Ovary (tissue), 9 donors: Measurements from ENCODE around the gene BIRC7. TPM values are rescaled to one million over a fixed set of nuclear protein-coding genes. Genes with fewer than 3 reads are reported as not detected.

Experiments used
- DNase-seq, 5 donors: peaks; one replicate each; pipeline ENCODE4 v3.0.0-alpha.2; 2019 to 2020
- H3K27ac ChIP-seq, 2 donors: fragments of 200-600 bp; one replicate each; pipeline versions ENCODE4 v1.5.1 to v1.8.0; 2019 to 2022
- H3K27me3 ChIP-seq: fragments of 200-600 bp; one replicate; pipeline ENCODE4 v1.8.0; 2022
- H3K36me3 ChIP-seq: fragments of 200-600 bp; sonication (generic); one replicate; pipeline ENCODE4 v1.5.1; 2019
- H3K4me1 ChIP-seq: one replicate; pipeline ENCODE4 v1.8.1; 2013; ENCODE audit warnings: mild to moderate bottlenecking, moderate library complexity; ENCODE audit not compliant: insufficient read depth
- H3K4me3 ChIP-seq: fragments of 200-600 bp; sonication (generic); one replicate; pipeline ENCODE4 v1.5.1; 2017
- H3K9me3 ChIP-seq, 2 donors: fragments of 200-600 bp in 1 of 2; sonication (generic) in 1 of 2; one replicate each; pipeline versions ENCODE4 v1.5.1 to v1.8.1; 2013 to 2019; ENCODE audit warnings: mild to moderate bottlenecking in 1 of 2, moderate library complexity in 1 of 2
- CTCF ChIP-seq, 3 donors: fragments of 450-650 bp in 2 of 3; fragments of 200-600 bp in 1 of 3; IDR thresholded peaks; one replicate each; pipeline versions ENCODE4 v1.5.1 to v1.8.0; 2016 to 2022; ENCODE audit warnings: antibody characterized with exemption in 3 of 3, mild to moderate bottlenecking in 1 of 3
- EP300 ChIP-seq: sonication (generic); formaldehyde crosslinking; IDR thresholded peaks from one replicate; pipeline ENCODE4 v1.6.1; 2017; ENCODE audit warnings: antibody characterized with exemption
- POLR2A ChIP-seq: fragments of 450-650 bp; IDR thresholded peaks from one replicate; pipeline ENCODE4 v1.6.1; 2017; ENCODE audit warnings: antibody characterized with exemption, mild to moderate bottlenecking, moderate library complexity
- WGBS, 3 donors: extraction: QIAGEN DNeasy Blood & Tissue Kit in 1 of 3; methylation state at CpG; one replicate each; pipeline versions ENCODE4 v1.1.5 to v1.1.7; 2013 to 2017; 5-methylcytosine and 5-hydroxymethylcytosine counted together
- intact Hi-C, 4 donors: fragments of 100-400 bp; cut with DNase I; formaldehyde crosslinking; loops; one replicate each; pipeline versions ENCODE4 v1.11.0 to v1.15.1; 2022 to 2023
- polyA plus RNA-seq, 2 donors: library from polyadenylated mRNA; stranded (reverse); fragments of 200-250 nt in 1 of 2; fragments of 350-450 nt in 1 of 2; fragmentation: Illumina TruSeq in 1 of 2; extraction: RNeasy Lipid Tissue Mini Kit (QIAGEN cat#74804) in 1 of 2; gene quantifications; one replicate each; pipeline ENCODE4 v1.2.3, GENCODE V29; 2013 to 2014
- total RNA-seq, 7 donors: library from RNA; depleted of rRNA in 2 of 7; stranded (reverse); fragments of >200 nt in 2 of 7; fragmentation: NEBNext Ultra II Directional in 3 of 7; extraction: Animal tissue kit (Norgen Biotek cat#: 25700) in 3 of 7; gene quantifications; one replicate each; pipeline versions ENCODE4 v1.1.0 to v1.2.4, GENCODE V29; 2016 to 2023
- donor health status: DM: no; HTN: no; CAD: no; lungs with moderate emphysema.
- donor health status: DM: no; HTN: no; CAD: no.
- donor health status: Bipolar disorder and iron deficiency.
- donor health status: DM: yes; HTN: yes; CAD: no.
- donor health status: DM: no; HTN: no; CAD: no.
- donor health status: DM: yes; HTN: yes; CAD: no.

Gene BIRC7
- total and polyA plus RNA-seq, 9 donors: 0.60 to 1.1 TPM; not detected in 7

DNA sequence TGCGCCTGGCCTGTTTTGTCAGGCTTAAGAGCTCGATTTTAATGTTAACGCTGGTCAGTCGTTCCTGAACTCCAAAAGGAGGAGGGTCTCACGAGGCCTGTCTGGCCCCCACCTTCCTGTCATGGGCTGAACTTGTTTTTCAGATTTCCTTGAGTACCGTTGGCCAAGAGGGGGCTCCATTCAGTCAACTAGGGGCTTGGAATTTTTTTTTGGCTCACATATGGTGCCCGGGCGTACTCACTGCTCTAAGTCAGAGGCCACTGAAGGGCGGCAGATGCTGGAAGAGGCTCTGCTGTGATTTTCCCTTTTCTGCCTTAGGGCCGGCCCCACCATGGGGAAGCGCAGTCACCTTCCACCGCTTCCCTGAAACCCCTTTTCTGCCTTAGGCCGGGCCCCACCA is 6.9 kb upstream of the BIRC7 start:
- H3K27me3 ChIP-seq: no peaks in the 10 kb centered on the region
- no peaks in the 10 kb centered on the region for H3K4me1 ChIP-seq
- no peak for DNase-seq
- WGBS, 3 donors: 59 to 65% (median 62%) methylated on average over 13 of the region's 13 CpGs
- H3K4me3 ChIP-seq: no peak overlapping the region
- no peaks in the 10 kb centered on the region for H3K36me3 ChIP-seq
- intact Hi-C loops: no loop called here
- H3K9me3 ChIP-seq: no peaks in the 10 kb centered on the region
- TF ChIP-seq CTCF (IDR thresholded peaks at IDR 0.05): no peak
- TF ChIP-seq POLR2A: no peak
- TF ChIP-seq EP300: no peak
- H3K27ac ChIP-seq: no peak overlapping the region

DNA sequence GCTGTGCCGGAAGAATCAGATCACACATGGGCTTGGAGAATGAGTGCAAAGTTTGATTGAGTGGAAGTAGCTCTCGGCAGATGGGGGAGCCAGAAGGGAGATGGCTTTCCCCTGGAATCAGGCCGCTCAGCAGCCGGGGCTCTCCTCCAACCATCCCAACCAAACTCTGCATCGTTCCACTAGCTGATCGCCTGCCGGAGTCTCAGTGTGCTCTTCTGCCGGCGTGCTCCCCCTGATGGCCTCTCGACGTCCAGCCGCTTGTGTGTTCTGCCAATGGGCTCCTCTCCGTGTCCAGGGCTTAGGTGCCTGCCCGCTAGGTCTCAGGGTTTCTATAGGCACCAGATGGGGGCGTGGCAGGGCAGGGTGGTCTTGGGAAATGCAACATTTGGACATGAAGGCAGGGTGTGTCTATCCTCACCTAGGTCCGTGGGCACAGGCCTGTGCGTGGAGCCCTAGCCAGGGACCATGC is 4.9 kb upstream of the BIRC7 start:
- H3K27ac ChIP-seq: no peak overlapping the region
- DNase-seq: peak; percentile 39 to 77 (median 46)
- no peaks in the 10 kb centered on the region for H3K4me1 ChIP-seq
- intact Hi-C loops: loop anchor here in 2 of 4 donors (5.0 to 10.0 kb wide), 2 partner anchors 174 to 176 kb away; no protein-coding TSS in a partner anchor
- H3K4me3 ChIP-seq: no peak overlapping the region
- WGBS, 3 donors: 11 to 17% (median 12%) methylated on average over 17 of the region's 17 CpGs
- H3K27me3 ChIP-seq: no peaks in the 10 kb centered on the region
- TF ChIP-seq POLR2A: no peak
- peak in 1 of 3 donors; percentile 29 for TF ChIP-seq CTCF (IDR thresholded peaks at IDR 0.05)
- no peaks in the 10 kb centered on the region for H3K36me3 ChIP-seq
- H3K9me3 ChIP-seq: no peaks in the 10 kb centered on the region

- intact Hi-C loops: loop anchor here in 2 of 4 donors (5.0 to 10.0 kb wide), 2 partner anchors 175 to 178 kb away; no protein-coding TSS in a partner anchor
- no peak for DNase-seq
- Histone ChIP-seq H3K4me3 (no peak overlapping the region), H3K36me3 (no peaks in the 10 kb centered on the region), H3K9me3 (no peaks in the 10 kb centered on the region), H3K4me1 (no peaks in the 10 kb centered on the region), H3K27me3 (no peaks in the 10 kb centered on the region), H3K27ac (no peak overlapping the region)
- WGBS, 3 donors: 23 to 43% (median 28%) methylated on average over 18 of the region's 18 CpGs
- TF ChIP-seq POLR2A (no peak), CTCF (IDR thresholded peaks at IDR 0.05) (no peak), EP300 (no peak)
These were observed 3.3 kb upstream of the BIRC7 start for GRCh38 chr20:63232235-63233060.

GRCh38 chr20:63233061-63233344 is 2.7 kb upstream of the BIRC7 start:
- no peak overlapping the region for H3K4me3 ChIP-seq
- no peak for TF ChIP-seq POLR2A
- TF ChIP-seq CTCF (IDR thresholded peaks at IDR 0.05): no peak
- no peak for TF ChIP-seq EP300
- intact Hi-C loops: loop anchor here in 2 of 4 donors (5.0 to 10.0 kb wide), 2 partner anchors 176 to 178 kb away; no protein-coding TSS in a partner anchor
- no peaks in the 10 kb centered on the region for H3K9me3 ChIP-seq
- WGBS, 3 donors: 53 to 64% (median 61%) methylated on average over 3 of the region's 3 CpGs
- no peaks in the 10 kb centered on the region for H3K4me1 ChIP-seq
- no peak for DNase-seq
- H3K36me3 ChIP-seq: no peaks in the 10 kb centered on the region
- no peaks in the 10 kb centered on the region for H3K27me3 ChIP-seq
- H3K27ac ChIP-seq: no peak overlapping the region
